Esophagus muscularis mucosa (tissue), 4 donors: Measurements from ENCODE around the gene CBFB. TPM values are rescaled to one million over a fixed set of nuclear protein-coding genes. Genes with fewer than 3 reads are reported as not detected.

ENCODE experiments used
- DNase-seq: peaks from one replicate; pipeline ENCODE4 v3.0.0-alpha.2; 2017; ENCODE audit errors: extremely low spot score
- H3K27ac ChIP-seq, 4 donors: fragments of 200-600 bp; sonication (generic); replicated peaks in 1 of 4; 1 replicate in 3 of 4; 2 replicates in 1 of 4; pipeline ENCODE4 v1.5.1; 2016 to 2019; ENCODE audit warnings: mild to moderate bottlenecking in 1 of 4
- H3K27me3 ChIP-seq, 4 donors: fragments of 200-600 bp; sonication (generic); one replicate each; pipeline versions ENCODE4 v1.5.1 to v1.6.0; 2016 to 2019
- H3K36me3 ChIP-seq, 4 donors: fragments of 200-600 bp; sonication (generic); one replicate each; pipeline ENCODE4 v1.5.1; 2016 to 2019
- H3K4me1 ChIP-seq, 4 donors: fragments of 200-600 bp; sonication (generic); one replicate each; pipeline ENCODE4 v1.5.1; 2016 to 2019
- H3K4me3 ChIP-seq, 4 donors: fragments of 200-600 bp; sonication (generic); 1 replicate in 2 of 4; 2 replicates in 2 of 4; pipeline ENCODE4 v1.5.1; 2016 to 2019; ENCODE audit warnings: mild to moderate bottlenecking in 4 of 4, moderate library complexity in 1 of 4
- H3K9me3 ChIP-seq, 4 donors: fragments of 200-600 bp; sonication (generic); 1 replicate in 3 of 4; 2 replicates in 1 of 4; pipeline ENCODE4 v1.5.1; 2016 to 2019
- CTCF ChIP-seq, 3 experiments: fragments of 200-600 bp in 2 of 3; fragments of 450-650 bp in 1 of 3; sonication (generic) in 2 of 3; IDR thresholded peaks; one replicate each; pipeline ENCODE4 v1.5.1; 2017 to 2019; ENCODE audit warnings: antibody characterized with exemption in 3 of 3, mild to moderate bottlenecking in 2 of 3, moderate library complexity in 1 of 3
- EP300 ChIP-seq: sonication (generic); formaldehyde crosslinking; IDR thresholded peaks from one replicate; pipeline ENCODE4 v1.6.1; 2017; ENCODE audit warnings: antibody characterized with exemption
- POLR2A ChIP-seq: fragments of 450-650 bp; IDR thresholded peaks from one replicate; pipeline ENCODE4 v1.6.1; 2017; ENCODE audit warnings: antibody characterized with exemption, moderate library complexity, mild to moderate bottlenecking, low read depth
- POLR2AphosphoS5 ChIP-seq, 2 donors: sonication (generic); formaldehyde crosslinking; IDR thresholded peaks; one replicate each; pipeline ENCODE4 v1.6.1; 2017; ENCODE audit warnings: antibody characterized with exemption in 2 of 2
- WGBS: methylation state at CpG from one replicate; pipeline ENCODE4 v1.1.5; 2018; 5-methylcytosine and 5-hydroxymethylcytosine counted together
- intact Hi-C: fragments of 100-400 bp; cut with DNase I; formaldehyde crosslinking; loops from one replicate; pipeline ENCODE4 v1.15.1; 2023
- total RNA-seq, 4 donors: library from RNA; depleted of rRNA; stranded (reverse); fragments of >200 nt; gene quantifications; one replicate each; pipeline versions ENCODE4 v1.1.0 to v1.2.1, GENCODE V29; 2016

CBFB gene
- total RNA-seq, 4 donors from 2014 or later: 20.6 to 39.8 (median 30.6) TPM

- Histone ChIP-seq H3K4me3 (no peak overlapping the region), H3K9me3 (no peaks in the 10 kb centered on the region), H3K36me3 (no peaks in the 10 kb centered on the region), H3K27me3 (no peaks in the 10 kb centered on the region), H3K4me1 (peaks cover 0 to 7% (median 2%) of the 10 kb centered on the region in 4 donors), H3K27ac (no peak overlapping the region)
- DNase-seq: no peak
- 77% methylated on average over 4 of the region's 4 CpGs for WGBS
- intact Hi-C loops: no loop called here
- TF ChIP-seq EP300 (no peak), POLR2AphosphoS5 (IDR thresholded peaks at IDR 0.05) (peak in 1 of 2 donors; percentile 31)
These were observed 27.0 kb downstream of the CBFB start for GRCh38 chr16:67055712-67056487.

DNA sequence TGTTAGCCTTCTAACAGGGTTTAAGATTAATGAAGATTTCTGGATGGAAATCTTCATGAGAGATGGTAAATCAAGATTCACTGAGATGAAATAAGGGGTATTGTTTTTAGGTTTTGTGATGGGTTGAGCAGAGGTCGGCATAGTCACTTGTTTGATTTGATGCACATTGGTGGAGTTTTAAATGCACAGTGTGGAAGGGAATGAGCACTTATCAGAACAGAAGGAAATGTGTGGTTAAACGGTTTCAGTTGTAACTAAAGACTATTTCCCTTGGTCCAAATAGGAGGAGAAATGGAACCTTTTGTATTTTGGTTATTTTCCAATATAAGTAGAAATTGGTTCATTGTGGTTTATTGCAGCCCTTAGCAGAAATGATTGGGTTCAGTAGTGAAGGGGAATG is 34.1 kb downstream of the CBFB start:
- Histone ChIP-seq H3K4me1 (no peaks in the 10 kb centered on the region), H3K36me3 (peaks cover 4 to 16% (median 14%) of the 10 kb centered on the region in 4 donors), H3K4me3 (no peak overlapping the region), H3K27me3 (no peaks in the 10 kb centered on the region), H3K27ac (no peak overlapping the region), H3K9me3 (no peaks in the 10 kb centered on the region)
- no peak for DNase-seq
- intact Hi-C loops: no loop called here
- TF ChIP-seq EP300 (no peak), CTCF (IDR thresholded peaks at IDR 0.05) (no peak), POLR2AphosphoS5 (IDR thresholded peaks at IDR 0.05) (no peak), POLR2A (no peak)
- 61% methylated on average over 2 of the region's 2 CpGs for WGBS

DNA sequence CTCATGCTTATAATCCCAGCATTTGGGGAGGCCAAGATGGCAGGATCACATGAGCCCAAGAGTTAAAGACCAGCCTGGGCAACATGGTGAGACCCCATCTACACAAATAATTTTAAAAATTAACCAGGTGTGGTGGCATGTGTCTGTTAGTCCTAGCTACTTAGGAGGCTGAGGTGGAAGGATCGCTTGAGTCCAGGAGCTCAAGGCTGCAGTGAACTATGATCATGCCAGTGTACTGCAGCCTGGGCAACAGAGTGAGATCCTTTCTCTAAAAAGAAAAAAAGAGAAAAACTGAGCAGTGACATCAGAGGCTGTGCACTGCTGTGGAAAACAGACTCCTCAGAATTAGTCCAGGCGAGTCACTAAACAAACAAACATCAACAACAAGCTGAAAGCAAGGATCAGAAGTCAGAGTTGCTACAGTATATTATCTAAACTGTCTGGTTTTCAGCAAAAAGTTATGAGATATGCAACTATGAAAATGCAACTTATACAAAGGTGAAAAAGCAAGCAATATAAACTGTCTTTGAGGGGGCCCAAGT is 39.3 kb downstream of the CBFB start:
- Histone ChIP-seq H3K4me1 (no peaks in the 10 kb centered on the region), H3K9me3 (no peaks in the 10 kb centered on the region), H3K4me3 (no peak overlapping the region), H3K27me3 (no peaks in the 10 kb centered on the region), H3K36me3 (peaks cover 14 to 52% (median 40%) of the 10 kb centered on the region in 4 donors), H3K27ac (no peak overlapping the region)
- no peak for TF ChIP-seq POLR2A
- TF ChIP-seq POLR2AphosphoS5 (IDR thresholded peaks at IDR 0.05): no peak
- TF ChIP-seq CTCF (IDR thresholded peaks at IDR 0.05): no peak
- no peak for TF ChIP-seq EP300
- no peak for DNase-seq
- intact Hi-C loops: no loop called here
- 98% methylated on average over 2 of the region's 2 CpGs for WGBS

DNA sequence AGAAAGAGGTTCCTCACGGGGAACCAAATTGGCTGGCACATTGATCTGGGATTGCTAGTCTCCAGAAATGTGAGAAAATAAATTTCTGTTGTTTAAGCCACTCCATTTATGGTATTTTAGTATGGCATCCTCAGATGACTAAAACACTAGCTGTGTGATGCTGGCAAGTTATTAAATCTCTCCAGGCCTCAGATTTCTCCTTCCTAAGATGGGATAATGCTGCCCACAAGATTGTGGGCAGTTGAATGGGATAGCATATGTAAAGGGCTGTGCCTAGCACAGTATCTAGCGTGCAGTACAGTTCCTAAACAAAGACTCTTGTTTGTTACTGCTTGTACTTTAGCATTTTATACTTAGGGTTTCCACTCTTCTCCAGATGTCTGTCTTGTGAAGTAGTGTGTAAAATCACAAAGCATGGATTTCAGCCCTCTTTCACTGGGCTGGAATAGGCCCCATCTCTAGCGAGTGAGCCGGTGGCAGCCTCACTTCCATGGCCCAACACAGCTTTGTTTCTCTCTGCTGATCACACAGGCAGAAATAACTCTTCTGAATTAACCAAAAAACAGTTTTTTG is 42.6 kb downstream of the CBFB start:
- Histone ChIP-seq H3K27ac (no peak overlapping the region), H3K4me3 (no peak overlapping the region), H3K27me3 (no peaks in the 10 kb centered on the region), H3K36me3 (peaks cover 14 to 78% (median 57%) of the 10 kb centered on the region in 4 donors), H3K4me1 (no peaks in the 10 kb centered on the region), H3K9me3 (no peaks in the 10 kb centered on the region)
- TF ChIP-seq POLR2A (no peak), EP300 (no peak), POLR2AphosphoS5 (IDR thresholded peaks at IDR 0.05) (no peak), CTCF (IDR thresholded peaks at IDR 0.05) (no peak)
- no peak for DNase-seq
- intact Hi-C loops: no loop called here
- WGBS: 88% methylated on average over 4 of the region's 4 CpGs

DNA sequence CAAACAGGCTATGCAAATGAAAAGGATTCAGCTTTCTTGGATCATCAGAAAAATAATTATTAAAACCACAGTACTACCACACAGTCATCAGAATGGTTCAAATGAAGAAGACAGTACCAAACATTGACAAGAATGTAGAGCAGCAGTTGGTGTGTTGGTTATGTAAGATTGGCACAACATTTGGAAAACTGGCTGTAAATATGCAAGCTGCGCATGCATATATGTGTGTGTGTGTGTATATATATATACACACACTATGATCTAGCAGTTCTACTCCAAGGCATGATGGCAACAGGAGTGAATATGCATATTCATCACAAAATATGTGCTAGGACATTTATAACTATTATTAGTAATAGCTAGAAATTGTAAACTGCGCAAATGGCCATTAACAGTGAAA is 46.4 kb downstream of the CBFB start:
- WGBS: 98% methylated on average over 2 of the region's 2 CpGs
- H3K27ac ChIP-seq: no peak overlapping the region
- intact Hi-C loops: no loop called here
- DNase-seq: no peak
- H3K9me3 ChIP-seq: no peaks in the 10 kb centered on the region
- H3K4me3 ChIP-seq: no peak overlapping the region
- TF ChIP-seq EP300: no peak
- no peak for TF ChIP-seq CTCF (IDR thresholded peaks at IDR 0.05)
- H3K27me3 ChIP-seq: no peaks in the 10 kb centered on the region
- no peaks in the 10 kb centered on the region for H3K4me1 ChIP-seq
- peaks cover 6 to 54% (median 35%) of the 10 kb centered on the region in 4 donors for H3K36me3 ChIP-seq
